ENCODE results near the gene DEGS2.

GRCh38 chr14:100190126-100190525 is 30.7 kb upstream of the DEGS2 start:
- no peak for TF ChIP-seq EZH2phosphoT487 (IDR thresholded peaks at IDR 0.05; ENCODE audit: borderline replicate concordance, low read length)
- no peak for TF ChIP-seq CTCF (IDR thresholded peaks at IDR 0.05; ENCODE audit: low read depth, low read length, poor library complexity, severe bottlenecking)
